ENCODE measurements around the gene CCDC78. TPM values are rescaled to one million over a fixed set of nuclear protein-coding genes. Genes with fewer than 3 reads are reported as not detected.

Gene CCDC78
- total RNA-seq, 1 experiment from 2014 or later, result 0.23 TPM

- DNase-seq (ENCODE audit: low read depth), result peak; percentile 76
Observed at GRCh38 chr16:678858-679813, 47.1 kb downstream of the CCDC78 start.

GRCh38 chr16:678209-678857 lies 47.9 kb downstream of the CCDC78 start:
- DNase-seq (ENCODE audit: low read depth), result no peak

- DNase-seq (ENCODE audit: low read depth), result no peak
Observed at GRCh38 chr16:677316-678190, 48.7 kb downstream of the CCDC78 start.

- no peak for DNase-seq (ENCODE audit: low read depth)
Observed at GRCh38 chr16:676913-677312, 49.3 kb downstream of the CCDC78 start.

GRCh38 chr16:676565-676902 lies 49.7 kb downstream of the CCDC78 start:
- no peak for DNase-seq (ENCODE audit: low read depth)

- no peak for DNase-seq (ENCODE audit: low read depth)
Observed at GRCh38 chr16:675884-676564, 50.2 kb downstream of the CCDC78 start.

GRCh38 chr16:674968-675883 lies 51.0 kb downstream of the CCDC78 start, which contains the start of gene RHBDL1:
Gene RHBDL1 (plus strand): TSS chr16:675671. CDS start chr16:675791, 120 bp downstream.
- peak; percentile 61 for DNase-seq (ENCODE audit: low read depth)

GRCh38 chr16:674214-674881 lies 51.9 kb downstream of the CCDC78 start:
- DNase-seq (ENCODE audit: low read depth), result no peak

GRCh38 chr16:673399-673991 lies 52.7 kb downstream of the CCDC78 start:
- DNase-seq (ENCODE audit: low read depth), result no peak

- no peak for DNase-seq (ENCODE audit: low read depth)
Observed at GRCh38 chr16:672851-673250, 53.4 kb downstream of the CCDC78 start.

Other genes starting within 250 kb of the CCDC78 start
- 23.3 and 23.4 TPM in 2 replicates for gene CAPN15, start 198.7 kb downstream of the CCDC78 start, total RNA-seq (2014; rRNA removed; shearing (Covaris generic))
- 0.23 TPM in 1 of 2 replicates, not detected in the other for gene PRR35, start 166.0 kb downstream of the CCDC78 start, total RNA-seq (2014; rRNA removed; shearing (Covaris generic))
- gene NHLRC4, start 159.4 kb downstream of the CCDC78 start, total RNA-seq (2014; rRNA removed; shearing (Covaris generic)), result 0.17 TPM in 1 of 2 replicates, not detected in the other
- 15.9 and 16.3 TPM in 2 replicates for gene PIGQ, start 156.5 kb downstream of the CCDC78 start, total RNA-seq (2014; rRNA removed; shearing (Covaris generic))
- 7.6 and 20.6 TPM in 2 replicates for gene RAB40C, start 136.4 kb downstream of the CCDC78 start, total RNA-seq (2014; rRNA removed; shearing (Covaris generic))
- 0.09 TPM in 1 of 2 replicates, not detected in the other for gene WFIKKN1, start 95.5 kb downstream of the CCDC78 start, total RNA-seq (2014; rRNA removed; shearing (Covaris generic))
- 82.5 and 97.6 TPM in 2 replicates for gene METTL26, start 90.1 kb downstream of the CCDC78 start, total RNA-seq (2014; rRNA removed; shearing (Covaris generic))
- 39.1 and 39.2 TPM in 2 replicates for gene MCRIP2, start 84.6 kb downstream of the CCDC78 start, total RNA-seq (2014; rRNA removed; shearing (Covaris generic))
- 11.7 and 20.9 TPM in 2 replicates for gene WDR90, start 77.1 kb downstream of the CCDC78 start, total RNA-seq (2014; rRNA removed; shearing (Covaris generic))
- gene RHOT2, start 58.3 kb downstream of the CCDC78 start, total RNA-seq (2014; rRNA removed; shearing (Covaris generic)), result 38.7 and 42.9 TPM in 2 replicates
- 0.11 and 1.5 TPM in 2 replicates for gene RHBDL1, start 50.8 kb downstream of the CCDC78 start, total RNA-seq (2014; rRNA removed; shearing (Covaris generic))
- gene STUB1, start 46.0 kb downstream of the CCDC78 start, total RNA-seq (2014; rRNA removed; shearing (Covaris generic)), result 115 and 118 TPM in 2 replicates
- gene JMJD8, start 42.1 kb downstream of the CCDC78 start, total RNA-seq (2014; rRNA removed; shearing (Covaris generic)), result 31.4 and 37.1 TPM in 2 replicates
- 1.9 and 2.2 TPM in 2 replicates for gene WDR24, start 36.0 kb downstream of the CCDC78 start, total RNA-seq (2014; rRNA removed; shearing (Covaris generic))
- 0.51 TPM in 1 of 2 replicates, not detected in the other for gene FBXL16, start 20.6 kb downstream of the CCDC78 start, total RNA-seq (2014; rRNA removed; shearing (Covaris generic))
- gene METRN, start 11.3 kb downstream of the CCDC78 start, total RNA-seq (2014; rRNA removed; shearing (Covaris generic)), result 40.9 and 60.0 TPM in 2 replicates
- 29.8 and 54.9 TPM in 2 replicates for gene ANTKMT, start 5.3 kb downstream of the CCDC78 start, total RNA-seq (2014; rRNA removed; shearing (Covaris generic))
- 3.3 and 4.3 TPM in 2 replicates for gene HAGHL, start 663 bp upstream of the CCDC78 start, total RNA-seq (2014; rRNA removed; shearing (Covaris generic))
- gene CIAO3, start 14.6 kb upstream of the CCDC78 start, total RNA-seq (2014; rRNA removed; shearing (Covaris generic)), result 20.0 and 23.7 TPM in 2 replicates
- not detected in 2 replicates for gene MSLN, start 34.3 kb upstream of the CCDC78 start, total RNA-seq (2014; rRNA removed; shearing (Covaris generic))
- gene RPUSD1, start 61.9 kb upstream of the CCDC78 start, total RNA-seq (2014; rRNA removed; shearing (Covaris generic)), result 36.9 and 38.6 TPM in 2 replicates
- 18.1 and 19.3 TPM in 2 replicates for gene CHTF18, start 62.2 kb upstream of the CCDC78 start, total RNA-seq (2014; rRNA removed; shearing (Covaris generic))
- gene GNG13, start 74.3 kb upstream of the CCDC78 start, total RNA-seq (2014; rRNA removed; shearing (Covaris generic)), result not detected in 2 replicates
- gene LMF1, start 244.5 kb upstream of the CCDC78 start, total RNA-seq (2014; rRNA removed; shearing (Covaris generic)), result 1.8 and 2.6 TPM in 2 replicates

Measured in Daoy (cell line).